BE2C (cell line): ENCODE results near the gene PRMT1.

Experiments used
- DNase-seq: peaks from one replicate; pipeline ENCODE4 v3.0.0-alpha.2; 2020
- H3K27me3 ChIP-seq: fragments of 250-450 bp; sonication (Bioruptor Pico); 2 replicates; pipeline ENCODE4 v1.5.1; 2020; ENCODE audit warnings: mild to moderate bottlenecking
- H3K36me3 ChIP-seq: fragments of 250-450 bp; sonication (Bioruptor Pico); 2 replicates; pipeline ENCODE4 v1.5.1; 2020; ENCODE audit warnings: mild to moderate bottlenecking
- H3K4me1 ChIP-seq: fragments of 250-450 bp; sonication (Bioruptor Pico); 2 replicates; pipeline ENCODE4 v1.5.1; 2020
- H3K4me3 ChIP-seq: 2 replicates; pipeline ENCODE4 v1.5.1; 2011; ENCODE audit warnings: low read depth, low read length
- H3K9me3 ChIP-seq: fragments of 250-450 bp; sonication (Bioruptor Pico); 2 replicates; pipeline ENCODE4 v1.5.1; 2020
- TF ChIP-seq, protein P1 (sequence below): IDR thresholded peaks from 2 replicates; pipeline ENCODE4 v1.5.1; 2012; ENCODE audit warnings: mild to moderate bottlenecking, low read depth, low read length

Gene PRMT1

DNA sequence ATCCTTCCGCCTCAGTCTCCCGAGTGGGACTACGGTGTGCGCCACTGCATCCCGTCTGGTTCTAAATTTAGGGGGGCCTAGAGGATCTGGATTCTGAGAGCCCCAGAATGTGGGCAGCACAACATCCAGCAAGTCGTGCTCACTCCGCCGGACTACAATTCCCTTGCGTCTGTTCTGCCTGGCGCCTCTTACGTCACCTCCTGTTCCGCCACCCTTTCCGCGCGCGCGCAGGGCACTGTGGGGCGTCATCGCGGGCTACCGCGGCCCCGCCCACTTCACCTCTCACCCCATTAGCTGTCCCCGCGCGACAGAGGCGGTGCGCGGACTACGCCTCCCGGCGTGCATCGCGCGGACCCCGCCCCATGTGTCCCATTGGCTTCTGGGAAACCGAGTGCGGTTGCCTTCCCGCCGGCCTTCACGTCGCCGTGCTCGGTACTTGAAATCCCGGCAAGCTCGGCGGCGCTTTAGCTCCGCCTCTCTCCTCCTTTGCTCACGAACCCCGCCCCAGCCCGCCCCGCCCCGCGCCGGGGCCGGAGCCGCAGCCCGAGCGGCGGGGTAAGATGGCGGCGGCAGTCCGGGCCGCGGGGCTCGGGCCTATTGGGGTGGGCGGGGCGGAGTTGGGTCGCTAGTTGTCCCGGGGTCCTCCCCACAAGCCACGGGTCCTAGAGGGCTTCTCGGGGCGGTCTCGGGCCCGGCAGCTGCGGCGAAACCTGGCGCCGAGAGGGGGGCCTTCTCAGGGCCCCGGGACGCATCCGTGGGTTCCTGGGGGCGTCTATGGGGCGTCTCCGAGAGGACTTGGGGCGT is 35.2 kb upstream of the PRMT1 start, which contains the start of gene SCAF1:
SCAF1 (plus strand) TSS at position 522 of the 804 bp plus-strand sequence. CDS start 2,818 bp downstream, outside the sequence.
- peak; percentile 99 for DNase-seq
- Histone ChIP-seq H3K4me1 (peaks cover 8% of the 10 kb centered on the region), H3K9me3 (no peaks in the 10 kb centered on the region), H3K4me3 (peak within 1 kb of the TSS; percentile 84), H3K27me3 (no peaks in the 10 kb centered on the region), H3K36me3 (peaks cover 16% of the 10 kb centered on the region)
- TF ChIP-seq, protein P1, sequence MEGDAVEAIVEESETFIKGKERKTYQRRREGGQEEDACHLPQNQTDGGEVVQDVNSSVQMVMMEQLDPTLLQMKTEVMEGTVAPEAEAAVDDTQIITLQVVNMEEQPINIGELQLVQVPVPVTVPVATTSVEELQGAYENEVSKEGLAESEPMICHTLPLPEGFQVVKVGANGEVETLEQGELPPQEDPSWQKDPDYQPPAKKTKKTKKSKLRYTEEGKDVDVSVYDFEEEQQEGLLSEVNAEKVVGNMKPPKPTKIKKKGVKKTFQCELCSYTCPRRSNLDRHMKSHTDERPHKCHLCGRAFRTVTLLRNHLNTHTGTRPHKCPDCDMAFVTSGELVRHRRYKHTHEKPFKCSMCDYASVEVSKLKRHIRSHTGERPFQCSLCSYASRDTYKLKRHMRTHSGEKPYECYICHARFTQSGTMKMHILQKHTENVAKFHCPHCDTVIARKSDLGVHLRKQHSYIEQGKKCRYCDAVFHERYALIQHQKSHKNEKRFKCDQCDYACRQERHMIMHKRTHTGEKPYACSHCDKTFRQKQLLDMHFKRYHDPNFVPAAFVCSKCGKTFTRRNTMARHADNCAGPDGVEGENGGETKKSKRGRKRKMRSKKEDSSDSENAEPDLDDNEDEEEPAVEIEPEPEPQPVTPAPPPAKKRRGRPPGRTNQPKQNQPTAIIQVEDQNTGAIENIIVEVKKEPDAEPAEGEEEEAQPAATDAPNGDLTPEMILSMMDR: no peak

DNA sequence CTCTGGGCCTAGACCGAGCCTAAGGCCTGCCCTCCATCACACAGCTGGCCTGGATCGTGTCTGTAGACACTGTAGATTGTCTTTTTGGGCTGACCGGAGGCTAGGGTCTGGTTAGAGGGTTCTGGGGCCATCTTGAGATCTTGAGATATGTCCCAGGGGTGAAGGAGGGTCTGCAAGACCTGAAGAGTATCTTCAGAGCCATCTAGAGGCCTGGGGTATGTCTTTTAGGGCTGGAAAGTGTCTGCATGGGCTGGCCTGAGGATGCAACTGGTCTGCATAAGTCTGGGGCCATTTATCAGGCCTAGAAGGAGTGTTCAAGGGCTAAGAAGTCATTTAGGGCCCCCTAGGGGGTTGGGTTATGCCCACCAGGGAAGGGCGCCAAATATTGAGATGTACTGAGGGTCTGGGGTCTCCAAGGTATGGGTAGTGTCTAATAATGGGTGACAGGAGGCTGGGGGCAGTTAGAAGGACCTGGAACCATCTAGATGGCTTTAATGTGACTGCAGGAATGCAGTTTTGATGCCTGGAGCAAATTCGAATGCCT is 34.5 kb upstream of the PRMT1 start:
- Histone ChIP-seq H3K27me3 (no peaks in the 10 kb centered on the region), H3K9me3 (no peaks in the 10 kb centered on the region), H3K4me3 (peak overlapping the region; percentile 84), H3K36me3 (peaks cover 23% of the 10 kb centered on the region), H3K4me1 (peaks cover 8% of the 10 kb centered on the region)
- DNase-seq: no peak
- TF ChIP-seq, protein P1: no peak

DNA sequence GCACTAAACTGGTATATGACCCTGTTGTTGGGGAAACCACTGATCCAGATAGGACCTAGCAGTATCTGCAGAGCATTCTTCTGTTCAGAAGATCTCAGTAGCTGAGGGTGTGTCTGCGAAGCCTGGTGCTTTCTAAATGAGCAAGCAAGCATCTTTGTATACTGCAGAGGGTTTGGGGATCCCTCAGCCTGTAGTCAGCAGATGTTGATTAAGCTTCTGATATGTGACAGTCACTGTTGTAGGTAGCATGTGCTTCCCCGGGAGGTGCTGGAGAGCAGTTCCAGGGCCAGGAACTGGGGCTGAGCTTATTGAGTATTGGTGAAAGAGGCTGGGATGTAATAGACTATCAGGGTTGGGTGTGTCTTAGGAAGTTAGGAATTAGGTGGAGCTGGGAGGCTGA is 33.6 kb upstream of the PRMT1 start:
- peaks cover 24% of the 10 kb centered on the region for H3K36me3 ChIP-seq
- DNase-seq: no peak
- TF ChIP-seq, protein P1: no peak
- H3K9me3 ChIP-seq: no peaks in the 10 kb centered on the region
- H3K4me3 ChIP-seq: no peak overlapping the region
- H3K27me3 ChIP-seq: no peaks in the 10 kb centered on the region
- peaks cover 8% of the 10 kb centered on the region for H3K4me1 ChIP-seq

DNA sequence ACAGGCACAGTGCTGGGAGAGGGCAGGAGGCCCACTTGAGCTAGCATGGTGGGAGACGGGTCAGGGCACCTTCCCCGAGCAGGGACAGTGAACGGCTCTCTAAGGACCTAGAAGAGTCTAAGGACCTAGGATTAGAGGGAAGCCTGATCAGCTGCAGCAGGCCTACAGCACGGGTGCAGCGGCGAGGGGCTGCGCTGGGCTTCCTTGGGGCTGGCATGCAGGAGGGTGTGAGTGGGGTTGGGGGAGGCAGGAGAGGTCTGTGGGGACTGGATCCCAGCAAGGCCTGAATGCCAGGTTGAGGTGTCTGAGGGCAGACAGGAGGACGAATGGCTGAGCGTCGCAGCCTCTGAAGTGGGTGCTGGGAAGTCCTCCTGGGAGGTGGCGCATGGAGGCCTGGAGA is 31.5 kb upstream of the PRMT1 start:
- H3K36me3 ChIP-seq: peaks cover 40% of the 10 kb centered on the region
- H3K9me3 ChIP-seq: no peaks in the 10 kb centered on the region
- peaks cover 8% of the 10 kb centered on the region for H3K4me1 ChIP-seq
- TF ChIP-seq, protein P1: no peak
- H3K4me3 ChIP-seq: no peak overlapping the region
- DNase-seq: no peak
- no peaks in the 10 kb centered on the region for H3K27me3 ChIP-seq

DNA sequence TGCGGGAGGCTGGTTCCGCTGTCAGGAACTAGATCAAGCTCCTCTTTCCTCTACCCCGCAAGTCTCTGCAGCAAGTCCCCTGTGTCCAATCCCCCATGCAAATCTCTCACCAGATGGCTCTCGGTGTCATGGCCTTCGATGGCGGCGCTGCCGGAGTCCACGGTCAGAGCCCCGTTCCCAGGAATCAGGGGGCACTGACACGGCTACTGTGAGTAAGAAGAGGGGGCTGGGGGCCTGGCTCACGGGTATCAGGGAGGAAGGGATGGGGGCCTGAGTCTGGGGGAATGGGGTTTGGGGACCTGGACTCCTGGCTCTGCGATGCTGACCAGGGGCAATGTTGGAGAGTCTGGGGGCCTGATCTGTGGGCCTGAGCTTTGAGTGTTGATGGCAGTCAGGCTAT is 31.1 kb upstream of the PRMT1 start:
- DNase-seq: no peak
- H3K9me3 ChIP-seq: no peaks in the 10 kb centered on the region
- peaks cover 40% of the 10 kb centered on the region for H3K36me3 ChIP-seq
- TF ChIP-seq, protein P1: no peak
- no peak overlapping the region for H3K4me3 ChIP-seq
- peaks cover 5% of the 10 kb centered on the region for H3K4me1 ChIP-seq
- no peaks in the 10 kb centered on the region for H3K27me3 ChIP-seq

DNA sequence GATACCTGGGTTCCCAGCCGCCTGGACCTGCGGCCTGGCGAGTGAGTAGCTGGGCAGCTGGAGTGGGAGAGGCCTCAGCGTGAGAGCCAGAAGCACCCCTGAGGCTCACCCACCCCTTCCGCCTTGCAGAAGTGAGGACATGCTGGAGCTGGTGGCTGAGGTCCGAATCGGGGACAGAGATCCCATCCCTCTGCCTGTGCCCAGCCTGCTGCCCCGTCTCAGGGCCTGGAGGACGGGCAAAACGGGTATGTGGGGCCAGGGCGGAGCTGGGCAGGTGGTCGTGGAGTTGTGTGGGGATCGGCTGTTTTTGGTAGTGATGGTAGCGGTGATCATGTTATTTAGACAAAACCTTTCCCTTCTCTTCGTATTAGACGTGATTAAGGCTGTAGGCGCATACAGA is 30.5 kb upstream of the PRMT1 start:
- TF ChIP-seq, protein P1: no peak
- peaks cover 44% of the 10 kb centered on the region for H3K36me3 ChIP-seq

More for the DNA sequence above, 30.5 kb upstream of the PRMT1 start:
- no peaks in the 10 kb centered on the region for H3K9me3 ChIP-seq
- no peak for DNase-seq
- H3K4me3 ChIP-seq: no peak overlapping the region
- no peaks in the 10 kb centered on the region for H3K4me1 ChIP-seq
- no peaks in the 10 kb centered on the region for H3K27me3 ChIP-seq
